Activated naive CD4-positive, alpha-beta T cell treated with anti-CD3 and anti-CD28 coated beads, Interleukin-2, amount 50 U/mL, for 24 hours (primary cell): Measurements from ENCODE around the gene TEX9.
"Not testable (repeated sequence)": the region's sequence is repeated elsewhere in the genome, so short reads cannot be mapped to it uniquely, and the experiment has no call there.

Experiments
- H3K27ac Mint-ChIP-seq: one replicate; pipeline ENCODE4 v1.8.0; 2021; ENCODE audit warnings: mild to moderate bottlenecking, mixed read lengths
- H3K27me3 Mint-ChIP-seq: one replicate; pipeline ENCODE4 v1.8.0; 2021; ENCODE audit warnings: mixed read lengths
- H3K36me3 Mint-ChIP-seq: one replicate; pipeline ENCODE4 v1.8.0; 2021; ENCODE audit warnings: mixed read lengths
- H3K4me1 Mint-ChIP-seq: one replicate; pipeline ENCODE4 v1.8.0; 2021; ENCODE audit warnings: mixed read lengths
- H3K4me3 Mint-ChIP-seq: one replicate; pipeline ENCODE4 v1.8.0; 2021; ENCODE audit warnings: mild to moderate bottlenecking, mixed read lengths
- H3K9me3 Mint-ChIP-seq: one replicate; pipeline ENCODE4 v1.8.0; 2021; ENCODE audit warnings: mixed read lengths

The TEX9 gene

DNA sequence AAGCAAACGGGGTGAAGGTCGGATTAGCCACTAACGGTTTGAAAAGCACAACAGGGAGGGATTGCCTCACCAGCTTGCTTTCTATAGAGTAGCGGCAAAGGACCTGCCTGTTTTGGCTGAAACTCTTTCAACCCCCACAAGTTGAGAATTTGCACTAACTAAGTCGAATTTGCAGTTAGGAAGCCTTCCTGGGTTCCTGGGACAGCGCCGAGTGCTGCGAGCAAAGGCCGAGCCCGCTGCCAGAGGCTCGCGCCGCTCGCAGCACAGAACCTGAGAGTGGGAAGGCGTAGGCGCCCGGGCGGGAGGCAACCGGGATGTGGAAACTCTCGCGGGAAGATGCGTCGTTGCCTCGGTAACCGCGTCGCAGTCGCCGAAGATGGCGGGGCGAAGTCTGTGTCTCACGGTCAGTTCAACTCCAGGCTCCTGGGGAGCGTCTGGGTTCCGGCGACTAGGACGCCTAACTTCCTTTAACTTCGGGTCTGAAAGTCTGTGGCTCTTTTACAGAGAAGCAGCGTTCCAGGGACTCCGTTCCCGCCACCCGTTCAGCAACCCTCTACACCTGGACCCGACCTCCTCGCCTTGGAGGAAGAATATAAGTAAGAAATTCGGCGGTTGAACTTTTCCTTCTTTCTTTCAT is at the start of gene TEX9:
TEX9 (plus strand) TSS at position 352 of the 637 bp plus-strand sequence; CDS start at position 377, 25 bp downstream.
- peaks cover 11% of the 10 kb centered on the region for H3K4me1 Mint-ChIP-seq
- peaks cover 40% of the 10 kb centered on the region for H3K27me3 Mint-ChIP-seq
- peak within 1 kb of the TSS; percentile 89 for H3K4me3 Mint-ChIP-seq
- peaks cover 11% of the 10 kb centered on the region for H3K9me3 Mint-ChIP-seq
- no peak within 1 kb of the TSS for H3K27ac Mint-ChIP-seq
- no peaks in the 10 kb centered on the region for H3K36me3 Mint-ChIP-seq

DNA sequence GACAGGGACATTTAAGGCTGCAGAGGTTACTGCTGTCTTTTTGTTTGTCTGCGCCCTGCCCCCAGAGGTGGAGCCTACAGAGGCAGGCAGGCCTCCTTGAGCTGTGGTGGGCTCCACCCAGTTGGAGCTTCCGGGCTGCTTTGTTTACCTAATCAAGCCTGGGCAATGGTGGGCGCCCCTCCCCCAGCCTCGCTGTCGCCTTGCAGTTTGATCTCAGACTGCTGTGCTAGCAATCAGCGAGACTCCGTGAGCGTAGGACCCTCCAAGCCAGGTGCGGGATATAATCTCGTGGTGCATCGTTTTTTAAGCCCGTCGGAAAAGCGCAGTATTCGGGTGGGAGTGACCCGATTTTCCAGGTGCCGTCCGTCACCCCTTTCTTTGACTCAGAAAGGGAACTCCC is 48.7 kb upstream of the TEX9 start:
- H3K4me3 Mint-ChIP-seq, H3K27ac Mint-ChIP-seq, H3K27me3 Mint-ChIP-seq, H3K4me1 Mint-ChIP-seq: not testable (repeated sequence)
- Mint-ChIP-seq H3K36me3 (peaks cover 14% of the 10 kb centered on the region), H3K9me3 (peaks cover 20% of the 10 kb centered on the region)

DNA sequence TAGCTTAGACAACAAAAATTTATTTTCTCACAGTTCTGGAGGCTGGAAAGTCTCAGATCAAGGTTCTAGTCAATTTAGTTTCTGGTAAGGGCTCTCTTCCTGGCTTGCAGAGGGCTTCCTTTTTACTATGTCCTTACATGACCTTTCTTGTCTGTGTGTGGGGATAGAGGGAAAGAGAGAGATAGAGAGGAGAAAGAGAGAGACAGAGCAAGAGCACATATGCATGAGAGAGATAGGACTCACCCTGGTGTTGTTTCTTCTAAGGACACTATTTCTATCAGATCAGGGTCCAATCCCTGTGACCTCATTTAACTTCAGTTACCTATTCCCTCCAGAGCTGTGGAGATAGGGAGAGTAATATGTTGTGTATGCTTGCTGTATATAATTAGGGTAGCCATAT is 44.9 kb upstream of the TEX9 start:
- Mint-ChIP-seq H3K4me3 (no peak overlapping the region), H3K9me3 (peaks cover 21% of the 10 kb centered on the region), H3K27ac (no peak overlapping the region), H3K36me3 (peaks cover 14% of the 10 kb centered on the region), H3K27me3 (peaks cover 8% of the 10 kb centered on the region), H3K4me1 (no peaks in the 10 kb centered on the region)

DNA sequence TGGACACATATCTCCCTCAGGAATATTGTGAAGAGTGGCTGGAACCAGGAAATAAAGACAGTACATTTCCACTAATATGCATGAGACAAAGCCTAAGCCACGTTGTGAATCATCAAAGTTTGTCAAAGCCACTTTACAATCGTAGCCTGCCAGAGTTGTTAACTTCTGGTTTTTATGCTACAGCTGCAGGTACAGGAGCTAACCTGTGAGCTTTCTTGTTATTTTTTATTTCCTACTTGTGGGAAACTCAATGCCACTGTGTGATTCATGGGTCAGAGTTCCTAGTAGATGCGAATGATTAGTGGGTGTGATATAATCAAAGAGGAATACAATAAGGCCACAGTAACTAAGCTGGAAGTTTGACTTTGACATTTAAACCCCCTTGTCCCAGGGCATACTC is 44.4 kb upstream of the TEX9 start:
- Mint-ChIP-seq H3K9me3 (peaks cover 26% of the 10 kb centered on the region), H3K4me1 (no peaks in the 10 kb centered on the region), H3K36me3 (peaks cover 14% of the 10 kb centered on the region), H3K27me3 (peaks cover 8% of the 10 kb centered on the region), H3K4me3 (no peak overlapping the region), H3K27ac (no peak overlapping the region)

DNA sequence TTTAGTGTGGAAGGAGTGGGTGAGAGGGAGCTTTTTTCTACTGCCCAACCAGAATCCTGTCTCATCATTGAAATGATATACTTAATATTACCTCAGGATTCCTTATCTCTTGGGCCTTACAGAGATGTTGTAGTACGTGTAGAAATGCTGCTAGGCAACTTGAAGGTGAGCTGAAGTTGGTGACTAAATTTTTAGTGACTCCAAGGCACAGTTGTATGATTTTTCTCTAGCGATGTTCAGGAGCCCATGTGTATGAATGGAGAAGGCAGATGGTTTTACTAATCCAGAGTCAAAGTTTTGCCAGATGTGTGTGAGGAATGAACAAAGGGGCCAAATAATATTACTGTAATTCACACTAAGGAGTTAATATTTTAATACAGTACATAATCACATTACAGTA is 42.8 kb upstream of the TEX9 start:
- no peak overlapping the region for H3K27ac Mint-ChIP-seq
- peaks cover 23% of the 10 kb centered on the region for H3K9me3 Mint-ChIP-seq
- H3K36me3 Mint-ChIP-seq: peaks cover 9% of the 10 kb centered on the region
- peaks cover 8% of the 10 kb centered on the region for H3K27me3 Mint-ChIP-seq
- no peaks in the 10 kb centered on the region for H3K4me1 Mint-ChIP-seq
- no peak overlapping the region for H3K4me3 Mint-ChIP-seq

DNA sequence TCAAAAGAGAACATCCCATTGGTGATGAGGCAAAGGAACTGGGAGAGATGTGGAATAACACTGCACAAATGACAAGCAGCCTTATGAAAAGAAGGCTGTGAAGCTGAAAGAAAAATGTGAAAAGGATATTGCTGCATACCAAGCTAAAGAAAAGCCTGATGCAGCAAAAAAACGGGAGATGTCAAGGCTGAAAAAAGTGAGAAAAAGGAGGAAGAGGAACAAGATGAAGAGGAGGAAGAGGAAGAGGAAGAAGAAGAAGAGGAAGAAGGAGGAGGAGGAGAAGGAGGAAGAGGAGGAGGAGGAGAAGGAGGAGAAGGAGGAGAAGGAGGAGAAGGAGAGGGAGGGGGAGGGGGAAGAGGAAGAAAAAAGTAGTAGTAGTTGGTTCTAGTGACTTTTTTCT is 41.8 kb upstream of the TEX9 start:
- no peak overlapping the region for H3K4me3 Mint-ChIP-seq
- H3K27ac Mint-ChIP-seq: no peak overlapping the region
- peaks cover 8% of the 10 kb centered on the region for H3K27me3 Mint-ChIP-seq
- H3K36me3 Mint-ChIP-seq: peaks cover 3% of the 10 kb centered on the region
- H3K9me3 Mint-ChIP-seq: peaks cover 13% of the 10 kb centered on the region
- H3K4me1 Mint-ChIP-seq: no peaks in the 10 kb centered on the region

DNA sequence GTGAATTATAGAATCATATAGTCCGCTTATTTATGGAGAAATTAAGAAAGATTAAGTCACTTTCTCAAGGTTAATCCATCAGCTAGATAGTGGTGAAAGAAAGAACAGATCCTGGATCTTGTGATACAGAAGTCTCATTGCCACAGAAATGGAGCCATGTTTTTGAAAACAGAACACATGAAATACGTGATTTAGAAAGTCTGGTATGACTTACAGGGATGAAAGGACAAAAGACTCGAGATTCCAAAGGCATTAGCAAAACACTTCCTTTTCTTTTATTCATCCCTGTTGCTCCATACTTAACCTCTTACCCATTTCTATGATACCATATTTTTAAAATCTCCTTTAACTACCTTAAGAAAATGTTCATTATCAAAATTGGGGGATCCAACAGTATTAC is 40.0 kb upstream of the TEX9 start:
- no peak overlapping the region for H3K27ac Mint-ChIP-seq
- H3K4me3 Mint-ChIP-seq: no peak overlapping the region
- H3K36me3 Mint-ChIP-seq: peaks cover 4% of the 10 kb centered on the region
- peaks cover 18% of the 10 kb centered on the region for H3K9me3 Mint-ChIP-seq
- H3K4me1 Mint-ChIP-seq: no peaks in the 10 kb centered on the region
- H3K27me3 Mint-ChIP-seq: peaks cover 9% of the 10 kb centered on the region

DNA sequence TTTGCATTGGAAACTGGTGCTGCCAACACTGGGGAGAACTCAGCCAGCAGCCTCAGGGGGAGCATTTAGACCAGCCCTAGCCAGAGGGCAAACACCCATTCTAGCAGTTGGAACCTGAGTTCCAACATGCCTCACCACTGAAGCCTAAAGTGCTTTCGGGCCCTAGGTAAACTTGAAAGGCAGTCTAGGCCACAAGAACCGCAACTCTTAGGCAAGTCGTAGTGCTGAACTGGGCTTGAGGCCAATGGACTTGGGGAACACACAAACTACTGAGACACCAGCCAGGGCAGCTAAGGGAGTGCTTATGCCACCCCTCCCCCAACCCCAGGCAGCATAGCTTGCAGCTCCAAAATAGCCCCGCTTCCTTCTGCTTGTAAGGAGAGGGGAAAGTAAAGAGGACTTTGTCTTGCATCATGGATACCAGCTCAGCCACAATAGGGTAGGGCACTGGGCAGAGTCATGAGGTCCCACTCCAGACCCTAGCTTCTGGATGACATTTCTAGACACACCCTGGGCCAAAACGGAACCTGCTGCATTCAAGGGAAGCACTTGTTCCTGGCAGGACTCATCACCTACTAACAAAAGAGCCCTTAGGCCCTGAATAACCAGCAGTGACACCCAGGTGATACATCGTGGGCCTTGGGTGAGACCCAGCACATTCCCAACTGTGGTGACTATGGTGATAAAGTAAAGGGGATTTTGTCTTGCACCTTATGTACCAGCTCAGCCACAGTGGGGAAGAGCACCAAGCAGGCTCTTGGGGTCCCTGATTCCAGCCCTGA is 37.3 kb upstream of the TEX9 start:
- Mint-ChIP-seq H3K4me1 (no peaks in the 10 kb centered on the region), H3K9me3 (peaks cover 37% of the 10 kb centered on the region), H3K36me3 (peaks cover 4% of the 10 kb centered on the region), H3K27ac (no peak overlapping the region), H3K4me3 (no peak overlapping the region), H3K27me3 (peaks cover 5% of the 10 kb centered on the region)

DNA sequence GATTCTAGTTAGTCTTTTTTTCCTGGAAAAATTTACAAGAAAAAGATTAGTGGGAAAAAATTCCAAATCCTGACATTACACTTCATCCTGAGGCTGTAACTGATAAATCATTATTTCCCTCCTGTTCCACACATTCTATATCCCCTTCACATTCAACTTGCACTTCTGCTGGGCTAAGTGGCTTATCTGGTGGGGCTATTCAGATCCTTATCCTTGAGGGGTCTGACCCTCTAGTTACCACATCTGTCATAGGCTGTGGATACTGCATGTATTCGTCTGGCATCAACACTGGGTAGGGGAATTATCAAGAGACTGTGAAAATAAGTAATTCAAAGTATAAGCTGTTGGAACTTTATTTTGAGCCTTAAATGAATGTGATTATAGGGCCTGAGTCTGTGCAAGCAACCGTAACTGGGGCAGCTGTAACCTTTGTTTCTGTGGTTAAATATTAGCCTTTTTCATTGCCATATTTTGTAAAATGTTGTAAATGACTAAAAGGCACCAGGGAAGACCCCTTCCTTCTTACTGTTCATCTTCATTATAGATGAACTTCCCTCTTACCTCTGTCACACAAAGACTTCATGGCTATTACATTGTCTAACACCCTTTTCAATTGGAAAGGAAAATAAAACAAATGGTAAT is 28.0 kb upstream of the TEX9 start:
- no peak overlapping the region for H3K4me3 Mint-ChIP-seq
- peaks cover 24% of the 10 kb centered on the region for H3K9me3 Mint-ChIP-seq
- no peaks in the 10 kb centered on the region for H3K4me1 Mint-ChIP-seq
- no peaks in the 10 kb centered on the region for H3K36me3 Mint-ChIP-seq
- peaks cover 8% of the 10 kb centered on the region for H3K27me3 Mint-ChIP-seq
- H3K27ac Mint-ChIP-seq: no peak overlapping the region

DNA sequence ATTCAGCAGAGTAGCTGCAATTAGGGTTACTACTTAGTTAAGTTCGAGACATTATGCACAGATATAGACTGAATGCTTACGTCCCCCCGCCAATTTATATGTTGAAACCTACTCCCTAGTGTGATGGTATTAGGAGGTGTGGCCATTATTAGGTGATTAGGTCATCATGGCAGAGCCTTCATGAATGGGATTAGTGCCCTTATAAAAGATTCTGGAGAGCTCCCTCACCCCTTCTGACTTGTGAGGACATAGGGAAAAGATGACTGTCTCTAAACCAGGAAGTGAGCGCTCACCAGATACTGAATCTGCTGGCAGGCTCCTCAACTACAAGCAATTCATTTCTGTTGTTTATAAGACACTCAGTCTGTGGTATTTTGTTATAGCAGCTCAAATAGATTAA is 25.6 kb upstream of the TEX9 start:
- peaks cover 10% of the 10 kb centered on the region for H3K9me3 Mint-ChIP-seq
- H3K36me3 Mint-ChIP-seq: no peaks in the 10 kb centered on the region
- peaks cover 8% of the 10 kb centered on the region for H3K27me3 Mint-ChIP-seq
- no peak overlapping the region for H3K4me3 Mint-ChIP-seq
- no peak overlapping the region for H3K27ac Mint-ChIP-seq
- H3K4me1 Mint-ChIP-seq: no peaks in the 10 kb centered on the region

DNA sequence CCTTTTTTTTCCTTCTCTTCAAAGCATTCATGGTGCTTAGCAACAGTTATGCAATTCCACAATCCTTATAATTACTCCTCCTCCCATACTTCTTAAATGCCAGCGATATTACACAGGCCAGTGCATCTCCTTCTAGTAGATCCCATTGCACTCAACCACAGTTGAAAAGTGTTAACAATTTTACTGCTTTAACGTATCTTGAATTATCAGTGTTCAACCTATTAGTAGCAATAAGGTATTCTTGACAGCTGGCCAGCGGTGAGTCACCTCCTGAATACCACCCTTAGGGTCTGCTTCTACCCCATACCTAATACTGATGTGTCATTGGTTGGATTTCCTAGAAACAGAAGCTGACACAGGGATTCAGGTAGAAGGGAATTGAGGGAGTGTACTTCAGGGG is 24.0 kb upstream of the TEX9 start:
- H3K27ac Mint-ChIP-seq: no peak overlapping the region
- peaks cover 11% of the 10 kb centered on the region for H3K27me3 Mint-ChIP-seq
- H3K9me3 Mint-ChIP-seq: peaks cover 5% of the 10 kb centered on the region
- H3K36me3 Mint-ChIP-seq: no peaks in the 10 kb centered on the region
- H3K4me3 Mint-ChIP-seq: no peak overlapping the region
- no peaks in the 10 kb centered on the region for H3K4me1 Mint-ChIP-seq

DNA sequence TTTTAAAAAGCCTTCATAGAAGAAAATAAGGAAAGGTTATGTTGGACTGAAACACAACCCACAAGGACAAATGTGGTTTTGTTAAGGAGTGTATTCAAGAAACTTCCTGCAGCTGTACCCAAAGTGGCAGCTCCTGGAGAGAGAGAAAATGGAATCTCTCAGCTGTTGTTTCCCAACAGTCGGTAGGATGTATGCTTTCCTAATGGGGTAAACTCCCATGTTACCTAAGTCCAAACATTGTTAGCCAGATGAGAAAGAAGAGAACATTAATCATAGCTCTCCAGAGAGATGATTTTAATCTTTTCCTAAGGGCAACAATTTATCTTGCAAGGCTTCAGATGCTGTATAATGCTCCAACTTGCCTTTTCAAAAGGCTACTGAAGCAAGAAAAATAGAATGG is 22.6 kb upstream of the TEX9 start:
- Mint-ChIP-seq H3K36me3 (no peaks in the 10 kb centered on the region), H3K4me3 (no peak overlapping the region), H3K9me3 (peaks cover 5% of the 10 kb centered on the region), H3K27me3 (peaks cover 11% of the 10 kb centered on the region), H3K27ac (no peak overlapping the region), H3K4me1 (no peaks in the 10 kb centered on the region)

DNA sequence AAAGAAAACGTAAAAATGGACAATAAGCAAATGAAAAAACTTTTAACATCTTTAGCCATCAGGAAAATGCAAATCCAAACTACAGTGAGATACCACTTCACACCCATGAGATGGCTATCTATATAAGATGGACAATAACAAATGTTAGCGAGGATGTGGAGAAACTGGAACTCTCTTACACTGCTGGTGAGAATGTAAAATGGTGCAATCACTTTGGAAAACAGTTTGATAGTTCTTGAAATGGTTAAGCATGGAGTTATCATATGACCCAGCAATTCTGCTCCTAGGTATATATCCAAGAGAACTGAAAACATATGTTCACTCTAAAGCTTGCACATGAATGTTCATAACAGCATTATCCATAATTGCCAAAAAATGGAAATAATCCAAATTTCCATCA is 21.3 kb upstream of the TEX9 start:
- peaks cover 5% of the 10 kb centered on the region for H3K9me3 Mint-ChIP-seq

DNA sequence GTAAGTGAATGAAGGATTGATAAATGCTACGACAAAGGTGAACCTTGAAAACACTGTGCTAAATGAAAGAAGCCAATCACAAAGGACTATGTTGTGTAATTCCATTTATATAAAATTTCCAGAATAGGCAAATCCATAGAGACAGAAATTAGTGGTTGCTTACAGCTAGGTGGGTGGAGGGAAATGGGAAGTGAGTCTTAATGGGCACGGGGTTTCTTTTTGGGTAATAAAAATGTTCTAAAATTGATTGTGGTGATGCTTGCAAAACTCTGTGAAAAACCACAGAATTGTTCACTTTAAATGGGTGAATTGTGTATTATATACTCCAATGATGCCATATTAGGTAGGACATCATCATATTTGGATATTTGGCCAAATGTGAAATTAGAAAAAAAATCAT is 20.9 kb upstream of the TEX9 start:
- Mint-ChIP-seq H3K27me3 (peaks cover 10% of the 10 kb centered on the region), H3K36me3 (no peaks in the 10 kb centered on the region), H3K9me3 (peaks cover 5% of the 10 kb centered on the region), H3K4me3 (no peak overlapping the region), H3K4me1 (no peaks in the 10 kb centered on the region), H3K27ac (no peak overlapping the region)

More for the DNA sequence above, 21.3 kb upstream of the TEX9 start:
- Mint-ChIP-seq H3K4me1 (no peaks in the 10 kb centered on the region), H3K4me3 (no peak overlapping the region), H3K36me3 (no peaks in the 10 kb centered on the region), H3K27ac (no peak overlapping the region), H3K27me3 (peaks cover 10% of the 10 kb centered on the region)

DNA sequence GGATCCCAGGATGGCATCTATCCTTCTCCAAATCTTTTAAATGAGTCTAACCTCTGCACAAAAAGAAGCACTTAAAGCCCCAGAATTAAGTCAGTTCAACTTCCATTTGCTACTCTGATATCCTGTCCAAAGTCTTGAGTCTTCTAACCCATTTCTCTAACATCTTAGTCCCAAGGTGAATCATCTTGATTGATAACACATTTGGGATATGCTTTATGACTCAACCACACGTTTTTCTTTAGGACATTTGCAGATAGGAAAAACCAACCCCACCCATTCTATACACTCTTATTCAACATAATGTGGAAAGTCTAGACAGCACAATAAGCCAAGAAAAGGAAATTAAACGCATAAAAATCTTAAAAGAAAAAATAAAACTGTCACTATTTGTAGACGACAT is 18.8 kb upstream of the TEX9 start:
- Mint-ChIP-seq H3K36me3 (no peaks in the 10 kb centered on the region), H3K4me3 (no peak overlapping the region), H3K4me1 (no peaks in the 10 kb centered on the region), H3K27ac (no peak overlapping the region), H3K9me3 (no peaks in the 10 kb centered on the region), H3K27me3 (peaks cover 3% of the 10 kb centered on the region)

DNA sequence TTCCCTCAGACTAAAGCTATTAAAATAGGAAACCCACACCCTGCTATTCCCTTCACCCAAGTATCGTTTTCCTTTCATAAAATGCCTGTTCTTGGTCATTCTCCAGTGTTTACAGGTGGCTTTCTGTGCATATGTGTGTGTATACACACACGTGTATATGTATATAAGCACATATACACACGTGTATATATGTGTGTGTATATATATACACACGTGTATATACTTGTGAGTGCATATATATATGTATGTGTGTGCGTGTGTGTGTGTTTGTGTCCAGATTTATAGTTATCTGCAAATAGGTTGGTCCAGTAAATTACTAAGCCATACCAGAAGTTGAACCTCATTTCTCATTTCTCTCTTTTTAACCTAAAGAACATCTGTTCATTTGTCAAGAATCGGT is 15.7 kb upstream of the TEX9 start:
- Mint-ChIP-seq H3K27me3 (peaks cover 3% of the 10 kb centered on the region), H3K4me1 (no peaks in the 10 kb centered on the region), H3K9me3 (no peaks in the 10 kb centered on the region), H3K27ac (no peak overlapping the region), H3K4me3 (no peak overlapping the region), H3K36me3 (no peaks in the 10 kb centered on the region)
